Measurements from ENCODE around the gene ANXA6.

- TF ChIP-seq CSDC2 (CRISPR knock-in tag; IDR thresholded peaks at IDR 0.05) (no peak), POU6F1 (CRISPR knock-in tag; IDR thresholded peaks at IDR 0.05; ENCODE audit: borderline replicate concordance, low read depth) (no peak), PPARA (CRISPR knock-in tag; IDR thresholded peaks at IDR 0.05; ENCODE audit: borderline replicate concordance) (no peak), CREB5 (CRISPR knock-in tag; IDR thresholded peaks at IDR 0.05; ENCODE audit: low read depth) (no peak), ZFP30 (CRISPR knock-in tag; IDR thresholded peaks at IDR 0.05) (no peak)
Measured at GRCh38 chr5:151159649-151160373, 2.2 kb upstream of the ANXA6 start.

Data from SK-N-SH treated with all-trans-retinoic acid at 6 μM for 48 hours (cell line).